Measurements from ENCODE around the gene GLIPR1. TPM values are rescaled to one million over a fixed set of nuclear protein-coding genes. Genes with fewer than 3 reads are reported as not detected.
"Not testable (repeated sequence)": the region's sequence is repeated elsewhere in the genome, so short reads cannot be mapped to it uniquely, and the experiment has no call there.

The GLIPR1 gene
- 0.52 and 1.2 TPM in 2 replicates for total RNA-seq (2014; rRNA removed; shearing (Covaris generic))

- peak; percentile 54 for DNase-seq (ENCODE audit: low spot score)
These were observed at the start of gene GLIPR1 for GRCh38 chr12:75480469-75480949. Gene GLIPR1 (plus strand): TSS chr12:75480755. CDS start chr12:75480881, 126 bp downstream.

- DNase-seq (ENCODE audit: low spot score): no peak
These were observed 47.6 kb upstream of the GLIPR1 start for GRCh38 chr12:75432924-75433323.

GRCh38 chr12:75437564-75437963 is 43.0 kb upstream of the GLIPR1 start:
- DNase-seq (ENCODE audit: low spot score): no peak

- DNase-seq (ENCODE audit: low spot score): no peak
These were observed 42.3 kb upstream of the GLIPR1 start for GRCh38 chr12:75438059-75438754.

GRCh38 chr12:75439048-75439447 is 41.5 kb upstream of the GLIPR1 start:
- no peak for DNase-seq (ENCODE audit: low spot score)

- DNase-seq (ENCODE audit: low spot score): no peak
These were observed 40.6 kb upstream of the GLIPR1 start for GRCh38 chr12:75439930-75440329.

- not testable (repeated sequence) for DNase-seq (ENCODE audit: low spot score)
These were observed 38.7 kb upstream of the GLIPR1 start for GRCh38 chr12:75441687-75442449.

- DNase-seq (ENCODE audit: low spot score): not testable (repeated sequence)
These were observed 38.1 kb upstream of the GLIPR1 start for GRCh38 chr12:75442454-75442853.

- no peak for DNase-seq (ENCODE audit: low spot score)
These were observed 36.8 kb upstream of the GLIPR1 start for GRCh38 chr12:75443709-75444108.

GRCh38 chr12:75444429-75445136 is 36.0 kb upstream of the GLIPR1 start:
- no peak for DNase-seq (ENCODE audit: low spot score)

- DNase-seq (ENCODE audit: low spot score): not testable (repeated sequence)
These were observed 35.4 kb upstream of the GLIPR1 start for GRCh38 chr12:75445137-75445507.

GRCh38 chr12:75446857-75447256 is 33.7 kb upstream of the GLIPR1 start:
- no peak for DNase-seq (ENCODE audit: low spot score)

GRCh38 chr12:75447691-75448393 is 32.7 kb upstream of the GLIPR1 start:
- DNase-seq (ENCODE audit: low spot score): no peak

GRCh38 chr12:75452675-75453330 is 27.8 kb upstream of the GLIPR1 start:
- no peak for DNase-seq (ENCODE audit: low spot score)

GRCh38 chr12:75455839-75456238 is 24.7 kb upstream of the GLIPR1 start:
- no peak for DNase-seq (ENCODE audit: low spot score)

GRCh38 chr12:75457191-75457590 is 23.4 kb upstream of the GLIPR1 start:
- DNase-seq (ENCODE audit: low spot score): no peak

GRCh38 chr12:75457866-75458265 is 22.7 kb upstream of the GLIPR1 start:
- DNase-seq (ENCODE audit: low spot score): peak; percentile 38

GRCh38 chr12:75459755-75460154 is 20.8 kb upstream of the GLIPR1 start:
- peak; percentile 21 for DNase-seq (ENCODE audit: low spot score)

GRCh38 chr12:75460204-75460603 is 20.4 kb upstream of the GLIPR1 start:
- peak; percentile 30 for DNase-seq (ENCODE audit: low spot score)

- DNase-seq (ENCODE audit: low spot score): no peak
These were observed 8.4 kb upstream of the GLIPR1 start for GRCh38 chr12:75471902-75472890.
